ENCODE results near the gene MYO15B.

The MYO15B gene

GRCh38 chr17:75558666-75559530, 28.7 kb upstream of the MYO15B start:
- no peak for DNase-seq

GRCh38 chr17:75559958-75560533, 27.6 kb upstream of the MYO15B start:
- DNase-seq: no peak

DNA sequence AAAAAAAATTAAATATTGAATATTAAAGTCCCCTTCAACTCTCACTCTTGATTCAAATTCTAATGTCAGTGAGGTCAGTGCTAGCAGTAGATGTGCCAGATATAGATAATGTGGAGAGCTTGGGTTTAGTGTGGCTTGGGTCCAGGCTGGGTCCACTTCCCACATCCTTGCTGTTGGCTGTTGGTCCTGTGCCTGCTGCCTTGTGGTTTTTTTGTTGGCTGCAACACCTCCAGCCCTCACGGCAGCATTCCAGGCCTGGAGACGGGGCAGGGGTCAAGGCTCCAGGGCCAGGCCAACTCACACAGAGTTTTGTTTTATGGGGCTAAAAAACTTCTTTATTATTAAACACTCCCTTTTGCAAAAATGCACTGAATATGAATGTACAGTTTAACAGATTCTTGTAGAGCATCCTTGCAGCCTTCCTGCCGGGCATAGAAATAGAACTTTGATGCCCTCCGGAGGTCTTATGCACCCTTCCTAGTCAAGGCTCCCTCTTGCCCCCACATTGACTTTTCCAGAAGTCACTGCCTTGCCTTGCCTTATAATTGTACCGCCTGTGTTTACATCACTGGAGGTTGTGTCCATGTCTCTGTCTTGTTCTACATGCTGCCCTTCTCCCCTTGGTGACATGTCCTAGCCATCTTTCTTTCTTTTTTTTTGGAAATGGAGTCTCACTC, 25.5 kb upstream of the MYO15B start:
- DNase-seq: no peak

- no peak for DNase-seq
Observed at GRCh38 chr17:75563063-75563758, 24.4 kb upstream of the MYO15B start.

DNA sequence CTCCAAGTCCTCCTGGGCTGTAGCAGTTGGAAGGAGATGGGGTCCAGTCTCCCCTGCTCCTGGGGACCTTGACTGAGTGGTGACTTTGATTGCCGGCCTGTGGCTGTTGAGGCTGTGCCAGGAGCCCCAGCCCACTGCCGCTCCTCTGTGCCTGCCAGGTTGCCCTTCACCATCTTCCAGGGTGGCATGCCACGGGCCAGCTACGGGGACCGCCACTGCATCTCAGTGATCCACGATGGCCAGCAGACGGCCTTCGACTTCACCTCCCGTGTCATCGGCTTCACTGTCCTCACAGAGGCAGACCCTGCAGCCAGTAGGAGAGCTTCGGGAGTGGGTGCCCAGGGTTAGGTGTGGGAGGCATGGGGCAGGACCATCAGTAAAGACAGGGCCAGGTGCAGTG, 23.4 kb upstream of the MYO15B start:
- no peak for DNase-seq

DNA sequence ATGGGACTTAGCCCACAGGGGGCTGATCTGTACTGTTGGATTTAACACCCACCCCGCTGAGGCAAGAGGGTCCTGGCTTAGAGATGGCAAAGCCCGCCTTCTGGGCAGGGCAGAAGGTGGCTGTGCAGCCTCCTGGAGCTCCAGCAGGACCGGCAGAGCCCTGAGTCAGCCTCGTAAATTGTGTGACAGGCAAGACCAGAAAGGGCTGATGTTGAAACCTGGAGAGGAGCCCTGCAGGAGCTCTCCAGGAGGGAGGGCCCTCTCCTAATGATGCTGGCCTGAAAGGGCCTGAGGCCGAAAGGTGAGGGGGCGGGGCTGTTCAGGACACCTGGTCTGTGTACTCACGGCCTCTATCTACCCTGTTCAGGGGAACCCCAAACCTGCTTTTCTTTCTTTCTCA, 22.5 kb upstream of the MYO15B start:
- DNase-seq: no peak

- DNase-seq: no peak
Observed at GRCh38 chr17:75565618-75566017, 22.0 kb upstream of the MYO15B start.

DNA sequence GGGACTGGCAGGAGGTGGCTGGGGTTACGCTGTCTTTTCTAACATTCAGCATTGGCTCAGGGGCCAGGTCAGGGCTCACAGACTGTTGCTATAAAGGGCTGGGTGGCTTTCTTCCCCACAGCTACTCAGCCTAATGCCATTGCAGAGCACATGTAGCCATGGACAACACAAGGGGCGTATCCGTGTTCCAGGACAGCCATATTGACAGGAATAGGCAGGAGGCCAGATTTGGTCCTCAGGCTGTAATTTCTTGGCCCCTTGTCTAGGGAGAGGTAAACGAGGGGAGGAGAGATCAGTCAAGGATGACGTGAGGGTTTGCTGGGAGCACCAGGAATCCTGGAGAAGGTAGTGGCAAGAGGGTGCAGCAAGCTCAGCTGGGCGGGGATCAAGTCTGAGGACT, 21.2 kb upstream of the MYO15B start:
- no peak for DNase-seq

GRCh38 chr17:75566834-75567233, 20.8 kb upstream of the MYO15B start:
- no peak for DNase-seq

GRCh38 chr17:75568412-75569255, 19.0 kb upstream of the MYO15B start:
- DNase-seq: no peak

- DNase-seq: no peak
Observed at GRCh38 chr17:75570034-75570676, 17.4 kb upstream of the MYO15B start.

DNA sequence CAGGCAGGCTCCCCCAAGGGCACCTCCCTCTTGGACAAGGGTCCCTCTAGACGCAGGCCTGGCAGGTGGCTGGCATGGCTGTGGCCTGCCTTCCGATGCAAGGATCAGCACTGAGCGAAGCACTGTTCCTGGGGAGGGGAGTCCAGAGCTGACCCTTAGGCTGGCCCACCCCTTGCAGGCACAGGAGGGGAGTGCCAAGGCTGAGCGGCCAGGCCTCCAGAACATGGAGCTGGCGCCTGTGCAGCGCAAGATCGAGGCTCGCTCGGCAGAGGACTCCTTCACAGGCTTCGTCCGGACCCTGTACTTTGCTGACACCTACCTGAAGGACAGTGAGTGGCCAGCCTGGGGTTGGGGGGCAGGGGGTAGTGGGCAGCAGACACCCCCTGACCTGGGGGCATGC, 16.8 kb upstream of the MYO15B start:
- DNase-seq: no peak

- no peak for DNase-seq
Observed at GRCh38 chr17:75571197-75571884, 16.3 kb upstream of the MYO15B start.

DNA sequence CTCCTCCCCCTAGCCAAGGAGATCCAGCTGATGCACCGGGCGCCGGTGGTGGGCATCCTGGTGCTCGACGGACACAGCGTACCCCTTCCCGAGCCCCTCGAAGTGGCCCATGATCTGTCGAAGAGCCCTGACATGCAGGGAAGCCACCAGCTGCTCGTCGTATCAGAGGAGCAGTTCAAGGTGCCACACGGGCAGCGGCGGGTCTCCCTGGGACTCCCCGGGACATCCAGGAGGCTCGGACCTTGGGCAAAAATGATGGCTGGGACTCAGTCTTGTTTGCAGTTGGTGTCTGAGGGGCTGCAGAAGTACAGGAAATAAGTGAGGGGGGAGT, 15.8 kb upstream of the MYO15B start:
- DNase-seq: no peak

DNA sequence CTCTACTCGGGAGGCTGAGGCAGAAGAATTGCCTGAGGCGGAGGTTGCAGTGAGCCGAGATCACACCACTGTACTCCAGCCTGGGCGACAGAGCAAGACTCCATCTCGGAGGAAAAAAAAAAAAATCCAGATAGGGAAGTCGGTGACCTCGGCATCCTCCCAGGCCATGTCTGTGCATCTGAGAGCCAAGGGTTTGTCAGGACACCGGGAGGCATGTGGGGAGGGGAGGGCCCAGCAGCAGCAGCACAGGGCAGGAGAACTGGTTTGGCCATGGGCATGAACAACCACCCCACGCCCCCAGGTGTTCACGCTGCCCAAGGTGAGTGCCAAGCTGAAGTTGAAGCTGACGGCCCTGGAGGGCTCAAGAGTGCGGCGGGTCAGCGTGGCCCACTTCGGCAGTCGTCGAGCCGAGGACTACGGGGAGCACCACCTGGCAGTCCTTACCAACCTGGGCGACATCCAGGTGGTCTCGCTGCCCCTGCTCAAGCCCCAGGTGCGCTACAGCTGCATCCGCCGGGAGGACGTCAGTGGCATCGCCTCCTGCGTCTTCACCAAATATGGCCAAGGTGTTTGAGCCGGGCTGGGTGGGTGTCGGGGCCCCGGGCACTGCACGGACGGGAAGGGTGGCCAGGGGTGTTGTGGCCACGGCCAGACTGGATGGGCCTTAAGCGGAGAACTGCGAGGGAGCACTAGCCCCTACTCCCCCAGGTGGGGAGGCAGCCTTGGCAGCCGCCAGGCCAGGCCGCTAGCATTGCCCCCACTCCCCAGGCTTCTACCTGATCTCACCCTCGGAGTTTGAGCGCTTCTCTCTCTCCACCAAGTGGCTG, 14.7 kb upstream of the MYO15B start:
- DNase-seq: no peak

DNA sequence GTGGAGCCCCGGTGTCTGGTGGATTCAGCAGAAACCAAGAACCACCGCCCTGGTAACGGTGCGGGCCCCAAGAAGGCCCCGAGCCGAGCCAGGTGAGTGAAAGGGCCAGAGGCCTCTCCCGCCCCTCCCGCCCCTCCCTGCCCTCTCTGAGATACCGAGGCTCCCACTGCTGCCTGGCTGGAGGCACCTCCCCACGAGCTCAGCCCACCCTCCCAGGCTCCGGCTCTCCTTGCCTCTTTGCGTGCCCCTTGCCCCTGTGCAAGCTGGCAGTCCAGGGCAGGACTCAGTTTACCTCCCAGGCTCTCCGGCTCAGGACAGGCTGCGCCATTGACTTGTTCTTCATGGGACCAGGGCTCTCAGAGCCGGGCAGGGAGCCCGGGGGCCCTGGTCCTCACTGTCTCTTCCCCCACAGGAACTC, 14.1 kb upstream of the MYO15B start:
- DNase-seq: no peak

- no peak for DNase-seq
Observed at GRCh38 chr17:75573994-75574393, 13.6 kb upstream of the MYO15B start.

- DNase-seq: no peak
Observed at GRCh38 chr17:75574404-75575036, 13.1 kb upstream of the MYO15B start.

- no peak for DNase-seq
Observed at GRCh38 chr17:75575197-75575596, 12.4 kb upstream of the MYO15B start.

DNA sequence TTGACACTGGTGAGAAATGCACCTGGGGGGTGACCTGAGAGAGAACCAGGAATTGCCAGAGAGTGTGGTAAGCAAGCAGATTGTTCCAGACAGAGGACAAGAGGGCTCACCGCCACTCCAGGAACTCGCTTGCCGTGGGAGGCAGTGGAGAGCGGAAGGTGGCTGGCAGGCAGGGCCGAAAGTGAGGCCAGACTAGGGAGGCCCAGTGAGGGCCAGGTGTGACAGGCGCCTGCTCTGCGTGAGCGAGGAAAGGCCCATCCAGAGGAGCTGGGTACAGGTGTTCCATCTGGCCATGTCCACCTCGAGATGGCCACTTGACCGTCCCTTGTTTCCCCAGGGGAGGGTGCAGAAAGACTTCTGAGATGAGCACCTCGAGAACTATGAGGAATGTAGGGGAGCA, 11.9 kb upstream of the MYO15B start:
- DNase-seq: no peak

All from NCI-H1105 treated with DMSO at 0.1 percent for 48 hours (cell line).